Suppressor macrophage (primary cell): ENCODE results near the gene RAB3B.
"Not testable (repeated sequence)": the region's sequence is repeated elsewhere in the genome, so short reads cannot be mapped to it uniquely, and the experiment has no call there.

Experiments used
- DNase-seq, 4 experiments: peaks; one replicate each; pipeline ENCODE4 v3.0.0-alpha.2; 2020 to 2022

The RAB3B gene

GRCh38 chr1:51988254-51988653 lies 2.2 kb downstream of the RAB3B start:
- DNase-seq = no peak

- DNase-seq = no peak
These were observed 3.8 kb downstream of the RAB3B start for GRCh38 chr1:51986718-51987117.

- DNase-seq = no peak
These were observed 8.3 kb downstream of the RAB3B start for GRCh38 chr1:51982161-51982560.

- no peak for DNase-seq
These were observed 8.9 kb downstream of the RAB3B start for GRCh38 chr1:51981555-51981954.

- DNase-seq = no peak
These were observed 12.4 kb downstream of the RAB3B start for GRCh38 chr1:51978099-51978498.

GRCh38 chr1:51976846-51977602 lies 13.5 kb downstream of the RAB3B start:
- no peak for DNase-seq

- no peak for DNase-seq
These were observed 16.7 kb downstream of the RAB3B start for GRCh38 chr1:51973587-51974474.

- no peak for DNase-seq
These were observed 21.3 kb downstream of the RAB3B start for GRCh38 chr1:51969038-51969705.

- DNase-seq = no peak
These were observed 21.9 kb downstream of the RAB3B start for GRCh38 chr1:51968632-51969031.

- DNase-seq = not testable (repeated sequence)
These were observed 23.2 kb downstream of the RAB3B start for GRCh38 chr1:51967213-51967791.

- no peak for DNase-seq
These were observed 23.9 kb downstream of the RAB3B start for GRCh38 chr1:51966559-51966958.

- DNase-seq = no peak
These were observed 26.2 kb downstream of the RAB3B start for GRCh38 chr1:51964309-51964696.

- DNase-seq = no peak
These were observed 26.8 kb downstream of the RAB3B start for GRCh38 chr1:51963592-51964308.

- no peak for DNase-seq
These were observed 27.8 kb downstream of the RAB3B start for GRCh38 chr1:51962486-51963356.

- DNase-seq = no peak
These were observed 28.5 kb downstream of the RAB3B start for GRCh38 chr1:51961954-51962353.

- no peak for DNase-seq
These were observed 29.3 kb downstream of the RAB3B start for GRCh38 chr1:51961231-51961630.

- DNase-seq = no peak
These were observed 30.2 kb downstream of the RAB3B start for GRCh38 chr1:51960262-51960661.

- DNase-seq = no peak
These were observed 31.7 kb downstream of the RAB3B start for GRCh38 chr1:51958824-51959223.

- no peak for DNase-seq
These were observed 32.9 kb downstream of the RAB3B start for GRCh38 chr1:51957618-51958017.

GRCh38 chr1:51956528-51957509 lies 33.7 kb downstream of the RAB3B start:
- peak in 2 of 4 experiments; percentile 5 to 6 for DNase-seq
